ENCODE data around the gene TDRD12. TPM values are rescaled to one million over a fixed set of nuclear protein-coding genes. Genes with fewer than 3 reads are reported as not detected.

Gene TDRD12
- total and polyA plus RNA-seq, 2 donors (not counting 1 experiment from before 2014, with no cell fraction given) = 0.17 TPM; not detected in 1

DNA sequence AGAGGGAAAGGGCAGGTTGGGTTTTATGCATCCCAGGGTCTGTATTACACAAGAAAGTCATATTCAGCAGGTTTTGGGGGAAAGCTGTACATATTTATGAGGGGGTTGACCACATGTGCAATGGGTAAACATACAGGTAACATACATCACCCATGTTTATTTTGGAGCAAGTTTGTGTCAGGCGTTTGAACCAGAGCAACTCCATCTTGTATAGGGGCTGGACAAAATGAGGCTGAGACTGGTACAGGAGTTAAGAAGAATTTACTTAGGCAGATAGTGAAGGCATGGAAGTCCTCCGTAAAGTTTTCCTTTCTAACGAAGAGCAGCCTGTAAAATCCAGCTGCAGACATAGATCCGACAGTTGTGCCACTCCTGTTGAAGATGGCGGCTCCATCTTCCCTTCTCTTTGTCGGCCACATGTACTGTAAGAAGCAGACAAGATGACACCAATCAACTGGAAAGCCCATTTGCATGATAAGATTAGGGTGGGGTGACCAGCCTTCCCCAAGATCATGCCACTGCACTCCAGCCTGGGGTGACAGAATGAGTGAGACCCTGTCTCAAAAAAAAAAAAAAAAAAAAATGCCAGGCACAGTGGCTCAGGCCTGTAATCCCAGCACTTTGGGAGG, 32.6 kb upstream of the TDRD12 start:
- Histone ChIP-seq H3K9ac (ENCODE audit: insufficient read depth, low read length) (no peak overlapping the region), H3K4me2 (ENCODE audit: extremely low read depth, insufficient read depth, low read length) (no peak overlapping the region), H3K4me1 (ENCODE audit: control insufficient read depth, extremely low read depth, insufficient read depth, low read length) (peaks cover 2% of the 10 kb centered on the region), H3K27ac (ENCODE audit: insufficient read depth, low read length) (no peak overlapping the region), H3K36me3 (ENCODE audit: control insufficient read depth, insufficient read depth, low read length) (no peaks in the 10 kb centered on the region), H3K79me2 (ENCODE audit: control insufficient read depth, insufficient read depth, low read length) (no peaks in the 10 kb centered on the region), H2AFZ (ENCODE audit: low read length) (no peak overlapping the region), H4K20me1 (ENCODE audit: control insufficient read depth, extremely low read depth, insufficient read depth, low read length) (no peaks in the 10 kb centered on the region), H3K9me3 (ENCODE audit: control insufficient read depth, insufficient read depth, low read depth, low read length) (no peaks in the 10 kb centered on the region), H3K27me3 (ENCODE audit: control insufficient read depth, insufficient read depth, low read length) (no peaks in the 10 kb centered on the region), H3K4me3 (replicated peaks in 1 of 4; ENCODE audit: control extremely low read depth in 1 of 4, insufficient read depth in 1 of 4, low read depth in 3 of 4, low read length in 4 of 4) (no peak overlapping the region)
- TF ChIP-seq EZH2 (IDR thresholded peaks at IDR 0.05; ENCODE audit: low read length, missing control alignments) = no peak
- TF ChIP-seq, protein P1, sequence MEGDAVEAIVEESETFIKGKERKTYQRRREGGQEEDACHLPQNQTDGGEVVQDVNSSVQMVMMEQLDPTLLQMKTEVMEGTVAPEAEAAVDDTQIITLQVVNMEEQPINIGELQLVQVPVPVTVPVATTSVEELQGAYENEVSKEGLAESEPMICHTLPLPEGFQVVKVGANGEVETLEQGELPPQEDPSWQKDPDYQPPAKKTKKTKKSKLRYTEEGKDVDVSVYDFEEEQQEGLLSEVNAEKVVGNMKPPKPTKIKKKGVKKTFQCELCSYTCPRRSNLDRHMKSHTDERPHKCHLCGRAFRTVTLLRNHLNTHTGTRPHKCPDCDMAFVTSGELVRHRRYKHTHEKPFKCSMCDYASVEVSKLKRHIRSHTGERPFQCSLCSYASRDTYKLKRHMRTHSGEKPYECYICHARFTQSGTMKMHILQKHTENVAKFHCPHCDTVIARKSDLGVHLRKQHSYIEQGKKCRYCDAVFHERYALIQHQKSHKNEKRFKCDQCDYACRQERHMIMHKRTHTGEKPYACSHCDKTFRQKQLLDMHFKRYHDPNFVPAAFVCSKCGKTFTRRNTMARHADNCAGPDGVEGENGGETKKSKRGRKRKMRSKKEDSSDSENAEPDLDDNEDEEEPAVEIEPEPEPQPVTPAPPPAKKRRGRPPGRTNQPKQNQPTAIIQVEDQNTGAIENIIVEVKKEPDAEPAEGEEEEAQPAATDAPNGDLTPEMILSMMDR (conservative IDR thresholded peaks at IDR 0.05 in 1 of 2, IDR thresholded peaks at IDR 0.05 in 1 of 2; ENCODE audit: low read depth in 1 of 2, low read length in 2 of 2) = no peak
- DNase-seq (ENCODE audit: low read depth in 2 of 2) = no peak

DNA sequence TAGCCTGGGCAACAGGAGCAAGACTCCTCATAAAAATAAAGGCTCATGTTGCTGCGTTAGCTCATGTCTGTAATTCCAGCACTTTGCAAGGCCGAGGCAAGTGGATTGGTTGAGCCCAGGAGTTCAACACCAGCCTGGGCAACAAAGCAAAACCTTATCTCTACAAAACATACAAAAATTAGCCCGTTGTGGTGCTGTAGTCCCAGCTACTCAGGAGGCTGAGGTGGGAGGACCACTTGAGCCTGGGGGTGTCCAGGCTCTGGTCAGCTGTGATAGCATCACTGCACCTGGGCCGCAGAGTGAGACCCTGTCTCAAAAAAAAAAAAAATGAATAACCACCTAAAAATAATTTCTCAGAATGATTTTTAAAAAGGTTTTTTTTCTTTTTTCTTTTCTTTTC, 31.9 kb upstream of the TDRD12 start:
- H3K4me3 ChIP-seq (replicated peaks in 1 of 4; ENCODE audit: control extremely low read depth in 1 of 4, insufficient read depth in 1 of 4, low read depth in 3 of 4, low read length in 4 of 4) = no peak overlapping the region
- no peak overlapping the region for H2AFZ ChIP-seq (ENCODE audit: low read length)
- H3K36me3 ChIP-seq (ENCODE audit: control insufficient read depth, insufficient read depth, low read length) = no peaks in the 10 kb centered on the region
- no peak overlapping the region for H3K27ac ChIP-seq (ENCODE audit: insufficient read depth, low read length)
- H3K9me3 ChIP-seq (ENCODE audit: control insufficient read depth, insufficient read depth, low read depth, low read length) = no peaks in the 10 kb centered on the region
- no peaks in the 10 kb centered on the region for H3K27me3 ChIP-seq (ENCODE audit: control insufficient read depth, insufficient read depth, low read length)
- peaks cover 5% of the 10 kb centered on the region for H3K79me2 ChIP-seq (ENCODE audit: control insufficient read depth, insufficient read depth, low read length)
- no peak for DNase-seq (ENCODE audit: low read depth in 2 of 2)
- H3K4me2 ChIP-seq (ENCODE audit: extremely low read depth, insufficient read depth, low read length) = no peak overlapping the region
- H3K4me1 ChIP-seq (ENCODE audit: control insufficient read depth, extremely low read depth, insufficient read depth, low read length) = peaks cover 2% of the 10 kb centered on the region
- H4K20me1 ChIP-seq (ENCODE audit: control insufficient read depth, extremely low read depth, insufficient read depth, low read length) = no peaks in the 10 kb centered on the region
- H3K9ac ChIP-seq (ENCODE audit: insufficient read depth, low read length) = no peak overlapping the region
- no peak for TF ChIP-seq EZH2 (IDR thresholded peaks at IDR 0.05; ENCODE audit: low read length, missing control alignments)
- TF ChIP-seq, protein P1 (conservative IDR thresholded peaks at IDR 0.05 in 1 of 2, IDR thresholded peaks at IDR 0.05 in 1 of 2; ENCODE audit: low read depth in 1 of 2, low read length in 2 of 2) = no peak

DNA sequence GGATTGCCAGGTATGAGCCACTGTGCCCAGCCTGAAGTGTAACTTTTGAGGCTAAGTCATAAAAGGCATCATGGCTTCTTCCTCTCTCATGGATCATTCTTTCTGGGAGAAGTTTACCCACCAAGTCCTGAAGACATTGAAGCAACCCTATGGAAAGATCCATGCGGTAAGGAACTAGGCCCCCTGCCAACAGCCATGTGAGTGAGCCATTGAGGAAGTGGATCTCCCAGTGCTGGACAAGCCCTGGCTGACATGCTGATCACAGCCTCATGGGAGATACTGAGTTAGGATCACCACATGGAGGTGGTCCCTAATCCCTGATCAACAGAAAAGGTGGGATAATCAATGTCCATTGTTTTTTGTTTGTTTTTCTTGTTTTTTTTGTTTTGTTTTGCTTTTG, 31.3 kb upstream of the TDRD12 start:
- H3K27me3 ChIP-seq (ENCODE audit: control insufficient read depth, insufficient read depth, low read length) = no peaks in the 10 kb centered on the region
- no peak for DNase-seq (ENCODE audit: low read depth in 2 of 2)
- H3K36me3 ChIP-seq (ENCODE audit: control insufficient read depth, insufficient read depth, low read length) = no peaks in the 10 kb centered on the region
- H2AFZ ChIP-seq (ENCODE audit: low read length) = no peak overlapping the region
- H3K79me2 ChIP-seq (ENCODE audit: control insufficient read depth, insufficient read depth, low read length) = peaks cover 11% of the 10 kb centered on the region
- H4K20me1 ChIP-seq (ENCODE audit: control insufficient read depth, extremely low read depth, insufficient read depth, low read length) = no peaks in the 10 kb centered on the region
- no peak overlapping the region for H3K4me2 ChIP-seq (ENCODE audit: extremely low read depth, insufficient read depth, low read length)
- no peak for TF ChIP-seq EZH2 (IDR thresholded peaks at IDR 0.05; ENCODE audit: low read length, missing control alignments)
- TF ChIP-seq, protein P1 (conservative IDR thresholded peaks at IDR 0.05 in 1 of 2, IDR thresholded peaks at IDR 0.05 in 1 of 2; ENCODE audit: low read depth in 1 of 2, low read length in 2 of 2) = no peak
- no peaks in the 10 kb centered on the region for H3K9me3 ChIP-seq (ENCODE audit: control insufficient read depth, insufficient read depth, low read depth, low read length)
- H3K9ac ChIP-seq (ENCODE audit: insufficient read depth, low read length) = no peak overlapping the region
- no peak overlapping the region for H3K4me3 ChIP-seq (replicated peaks in 1 of 4; ENCODE audit: control extremely low read depth in 1 of 4, insufficient read depth in 1 of 4, low read depth in 3 of 4, low read length in 4 of 4)
- H3K4me1 ChIP-seq (ENCODE audit: control insufficient read depth, extremely low read depth, insufficient read depth, low read length) = peaks cover 2% of the 10 kb centered on the region
- H3K27ac ChIP-seq (ENCODE audit: insufficient read depth, low read length) = no peak overlapping the region

All from fibroblast of lung (primary cell).